ENCODE results near the gene AP2B1.

AP2B1 gene

DNA sequence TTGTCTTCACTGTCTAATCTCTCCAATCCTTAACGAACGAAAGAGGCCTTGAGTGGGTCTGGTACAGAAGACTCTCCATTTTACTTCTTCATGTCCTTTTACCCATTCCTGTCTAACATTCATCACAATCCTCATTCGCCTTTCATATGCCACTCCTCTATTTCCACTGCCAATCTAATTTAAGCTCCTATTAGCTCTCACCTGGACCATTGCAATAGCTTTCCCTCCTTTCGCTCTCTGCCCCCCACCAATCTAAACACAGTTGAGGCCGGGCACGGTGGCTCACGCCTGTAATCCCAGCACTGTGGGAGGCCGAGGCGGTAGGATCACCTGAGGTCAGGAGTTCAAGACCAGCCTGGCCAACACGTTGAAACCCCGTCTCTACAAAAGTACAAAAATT, 20.2 kb upstream of the AP2B1 start:
- TF ChIP-seq, protein P1, sequence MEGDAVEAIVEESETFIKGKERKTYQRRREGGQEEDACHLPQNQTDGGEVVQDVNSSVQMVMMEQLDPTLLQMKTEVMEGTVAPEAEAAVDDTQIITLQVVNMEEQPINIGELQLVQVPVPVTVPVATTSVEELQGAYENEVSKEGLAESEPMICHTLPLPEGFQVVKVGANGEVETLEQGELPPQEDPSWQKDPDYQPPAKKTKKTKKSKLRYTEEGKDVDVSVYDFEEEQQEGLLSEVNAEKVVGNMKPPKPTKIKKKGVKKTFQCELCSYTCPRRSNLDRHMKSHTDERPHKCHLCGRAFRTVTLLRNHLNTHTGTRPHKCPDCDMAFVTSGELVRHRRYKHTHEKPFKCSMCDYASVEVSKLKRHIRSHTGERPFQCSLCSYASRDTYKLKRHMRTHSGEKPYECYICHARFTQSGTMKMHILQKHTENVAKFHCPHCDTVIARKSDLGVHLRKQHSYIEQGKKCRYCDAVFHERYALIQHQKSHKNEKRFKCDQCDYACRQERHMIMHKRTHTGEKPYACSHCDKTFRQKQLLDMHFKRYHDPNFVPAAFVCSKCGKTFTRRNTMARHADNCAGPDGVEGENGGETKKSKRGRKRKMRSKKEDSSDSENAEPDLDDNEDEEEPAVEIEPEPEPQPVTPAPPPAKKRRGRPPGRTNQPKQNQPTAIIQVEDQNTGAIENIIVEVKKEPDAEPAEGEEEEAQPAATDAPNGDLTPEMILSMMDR (IDR thresholded peaks at IDR 0.05) = no peak
- peak overlapping the region; percentile 48 for H3K27ac Mint-ChIP-seq

DNA sequence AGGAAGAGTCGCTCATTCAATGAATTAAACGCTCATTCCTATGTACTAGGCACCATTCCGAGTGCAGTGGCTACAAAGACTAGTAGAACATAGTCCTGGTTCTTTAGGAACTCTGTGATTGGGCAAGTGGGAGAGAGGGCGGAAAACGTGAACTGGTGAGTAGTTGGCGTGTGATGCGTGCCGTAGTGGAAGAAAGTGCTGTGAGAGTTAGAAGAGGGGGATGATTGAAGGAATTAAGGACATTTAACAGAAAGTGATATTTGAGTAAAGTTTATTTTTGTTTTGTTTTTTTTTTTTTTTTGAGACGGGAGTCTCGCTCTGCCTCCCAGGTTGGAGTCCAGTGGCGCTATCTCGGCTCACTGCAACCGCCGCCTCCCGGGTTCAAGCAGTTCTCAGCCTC, 18.6 kb upstream of the AP2B1 start:
- no peaks in the 10 kb centered on the region for H3K9me3 Mint-ChIP-seq
- peak overlapping the region; percentile 53 for H3K27ac Mint-ChIP-seq
- H3K27me3 Mint-ChIP-seq (ENCODE audit: low read depth, poor library complexity) = peaks cover 45% of the 10 kb centered on the region
- no peak for DNase-seq
- H3K4me3 Mint-ChIP-seq = peak overlapping the region; percentile 93
- H3K36me3 Mint-ChIP-seq (ENCODE audit: low read depth) = no peaks in the 10 kb centered on the region
- TF ChIP-seq, protein P1 (IDR thresholded peaks at IDR 0.05) = no peak
- peaks cover 39% of the 10 kb centered on the region for H3K4me1 Mint-ChIP-seq

More for the DNA sequence above, 20.2 kb upstream of the AP2B1 start:
- Mint-ChIP-seq H3K9me3 (no peaks in the 10 kb centered on the region), H3K36me3 (ENCODE audit: low read depth) (no peaks in the 10 kb centered on the region), H3K4me1 (peaks cover 39% of the 10 kb centered on the region), H3K27me3 (ENCODE audit: low read depth, poor library complexity) (peaks cover 56% of the 10 kb centered on the region), H3K4me3 (peak overlapping the region; percentile 93)
- DNase-seq = no peak

DNA sequence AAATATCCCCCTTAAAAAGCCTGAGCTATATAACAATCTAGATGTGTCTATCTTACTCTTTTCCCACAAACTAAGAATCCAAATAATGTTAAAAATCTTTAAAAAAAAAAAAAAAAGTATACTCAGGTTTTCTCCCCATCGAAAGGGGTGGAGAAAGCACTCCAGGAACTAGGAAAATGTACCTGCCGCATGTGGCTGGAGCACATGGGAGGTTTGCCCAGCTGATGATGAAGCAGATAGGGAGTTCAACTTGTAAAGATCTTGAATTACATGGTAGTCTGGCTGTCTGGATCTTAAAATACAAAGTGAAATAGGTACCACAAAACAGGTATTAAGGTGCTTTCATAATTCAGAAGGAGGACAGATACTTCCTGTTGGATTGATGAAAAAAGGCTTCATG, 17.7 kb upstream of the AP2B1 start:
- Mint-ChIP-seq H3K27ac (no peak overlapping the region), H3K4me3 (peak overlapping the region; percentile 93), H3K9me3 (no peaks in the 10 kb centered on the region), H3K27me3 (ENCODE audit: low read depth, poor library complexity) (peaks cover 37% of the 10 kb centered on the region), H3K36me3 (ENCODE audit: low read depth) (peaks cover 1% of the 10 kb centered on the region), H3K4me1 (peaks cover 39% of the 10 kb centered on the region)
- DNase-seq = no peak
- TF ChIP-seq, protein P1 (IDR thresholded peaks at IDR 0.05) = no peak

DNA sequence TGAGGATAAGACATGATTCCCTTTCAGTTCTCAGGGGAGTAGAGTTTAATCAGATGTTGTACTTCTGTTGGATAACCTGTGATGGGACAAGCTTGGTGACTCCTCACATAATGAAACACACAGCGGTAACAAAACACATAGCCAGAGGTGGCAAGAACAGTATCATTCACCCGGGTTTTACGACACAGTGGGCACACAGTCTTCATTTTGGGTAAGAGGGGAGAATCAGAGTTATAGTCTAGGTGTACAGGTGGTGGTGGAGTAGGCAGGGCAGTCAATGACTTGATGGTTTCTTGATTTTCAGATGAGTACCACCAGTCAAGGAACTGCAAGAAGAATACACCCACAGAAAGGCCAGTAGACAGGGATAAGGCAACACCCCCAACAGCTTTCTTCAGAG, 11.4 kb upstream of the AP2B1 start:
- H3K4me3 Mint-ChIP-seq = no peak overlapping the region
- H3K27ac Mint-ChIP-seq = no peak overlapping the region
- peaks cover 2% of the 10 kb centered on the region for H3K27me3 Mint-ChIP-seq (ENCODE audit: low read depth, poor library complexity)
- peaks cover 28% of the 10 kb centered on the region for H3K4me1 Mint-ChIP-seq
- TF ChIP-seq, protein P1 (IDR thresholded peaks at IDR 0.05) = no peak
- DNase-seq = no peak
- peaks cover 10% of the 10 kb centered on the region for H3K36me3 Mint-ChIP-seq (ENCODE audit: low read depth)
- no peaks in the 10 kb centered on the region for H3K9me3 Mint-ChIP-seq

DNA sequence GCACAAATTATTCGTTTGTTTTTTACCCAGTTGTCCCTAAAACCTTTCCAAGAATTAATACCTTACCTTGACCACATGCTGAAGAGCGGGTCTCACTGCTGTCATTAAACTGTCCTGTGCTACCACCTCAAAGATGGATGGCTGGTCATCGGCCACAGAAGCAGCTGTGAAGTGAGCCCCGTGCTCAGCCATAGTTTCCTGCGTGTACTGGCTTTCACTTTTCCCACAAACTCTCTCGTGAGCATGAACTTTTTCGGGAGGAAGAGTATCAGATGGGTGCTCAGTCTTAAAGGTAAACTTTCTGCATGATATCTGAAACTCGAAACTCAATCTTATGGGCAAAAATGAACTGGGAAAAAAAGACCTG, 9.3 kb upstream of the AP2B1 start:
- Mint-ChIP-seq H3K4me1 (peaks cover 27% of the 10 kb centered on the region), H3K36me3 (ENCODE audit: low read depth) (peaks cover 10% of the 10 kb centered on the region)

More for the DNA sequence above, 9.3 kb upstream of the AP2B1 start:
- Mint-ChIP-seq H3K27me3 (ENCODE audit: low read depth, poor library complexity) (peaks cover 12% of the 10 kb centered on the region), H3K9me3 (no peaks in the 10 kb centered on the region), H3K4me3 (peak overlapping the region; percentile 98), H3K27ac (peak overlapping the region; percentile 97)
- DNase-seq = peak; percentile 28
- TF ChIP-seq, protein P1 (IDR thresholded peaks at IDR 0.05) = no peak

All from nephron progenitor cell (in vitro differentiated cells).